Keratinocyte (primary cell): Measurements from ENCODE around the gene SLC6A7. TPM values are rescaled to one million over a fixed set of nuclear protein-coding genes. Genes with fewer than 3 reads are reported as not detected.

Experiments used
- DNase-seq: peaks from one replicate; pipeline ENCODE4 v3.0.0-alpha.2; 2011; ENCODE audit warnings: low read depth, missing footprints, low spot score
- FAIRE-seq: peaks from 2 replicates; lab custom pipeline; 2011; peaks lifted over from hg19 to GRCh38; lab: Jason Lieb, UNC
- H2AFZ ChIP-seq: 2 replicates; pipeline ENCODE4 v1.6.0; 2012; ENCODE audit warnings: low read length, control low read depth, inconsistent platforms; ENCODE audit not compliant: control insufficient read depth
- H3K27ac ChIP-seq: 2 replicates; pipeline ENCODE4 v1.5.1; 2011; ENCODE audit warnings: low read length; ENCODE audit not compliant: control insufficient read depth, insufficient read depth
- H3K27me3 ChIP-seq: 3 replicates; pipeline ENCODE4 v1.6.0; 2011; ENCODE audit warnings: low read length; ENCODE audit not compliant: control insufficient read depth, insufficient read depth; ENCODE audit errors: extremely low read depth
- H3K36me3 ChIP-seq, 2 experiments: 2 replicates in 1 of 2; 3 replicates in 1 of 2; pipeline ENCODE4 v1.5.1; 2011; ENCODE audit warnings: low read length in 2 of 2, mild to moderate bottlenecking in 1 of 2; ENCODE audit not compliant: control insufficient read depth in 2 of 2, insufficient read depth in 2 of 2; ENCODE audit errors: extremely low read depth in 1 of 2
- H3K4me1 ChIP-seq: 3 replicates; pipeline ENCODE4 v1.5.1; 2011; ENCODE audit warnings: low read length; ENCODE audit not compliant: control insufficient read depth, insufficient read depth; ENCODE audit errors: extremely low read depth
- H3K4me2 ChIP-seq: 3 replicates; pipeline ENCODE4 v1.6.0; 2011; ENCODE audit warnings: low read depth, low read length; ENCODE audit not compliant: control insufficient read depth, insufficient read depth; ENCODE audit errors: extremely low read depth
- H3K4me3 ChIP-seq, 3 experiments: fragments of 200-600 bp in 1 of 3; sonication (generic) in 1 of 3; 2 replicates in 2 of 3; 3 replicates in 1 of 3; pipeline ENCODE4 v1.5.1; 2011 to 2016; ENCODE audit warnings: low read length in 3 of 3, mild to moderate bottlenecking in 3 of 3, control low read depth in 2 of 3, inconsistent platforms in 1 of 3, low read depth in 1 of 3, mixed read lengths in 1 of 3, mixed run types in 1 of 3, moderate library complexity in 1 of 3; ENCODE audit not compliant: control insufficient read depth in 2 of 3, insufficient read depth in 2 of 3; ENCODE audit errors: extremely low read depth in 1 of 3
- H3K79me2 ChIP-seq: 2 replicates; pipeline ENCODE4 v1.6.0; 2012; ENCODE audit warnings: low read length; ENCODE audit not compliant: control insufficient read depth, insufficient read depth
- H3K9ac ChIP-seq: 3 replicates; pipeline ENCODE4 v1.6.0; 2011; ENCODE audit warnings: low read length; ENCODE audit not compliant: control insufficient read depth, insufficient read depth; ENCODE audit errors: extremely low read depth
- H3K9me1 ChIP-seq: 3 replicates; pipeline ENCODE4 v1.6.0; 2011; ENCODE audit warnings: low read length; ENCODE audit not compliant: control insufficient read depth, insufficient read depth; ENCODE audit errors: extremely low read depth
- H3K9me3 ChIP-seq: 2 replicates; pipeline ENCODE4 v1.5.1; 2012; ENCODE audit warnings: low read depth, low read length; ENCODE audit not compliant: control insufficient read depth
- H4K20me1 ChIP-seq: 3 replicates; pipeline ENCODE4 v1.6.0; 2011; ENCODE audit warnings: low read length; ENCODE audit not compliant: control insufficient read depth, insufficient read depth; ENCODE audit errors: extremely low read depth
- CTCF ChIP-seq, 3 experiments: IDR thresholded peaks in 1 of 3; conservative IDR thresholded peaks in 1 of 3; optimal IDR thresholded peaks in 1 of 3; 2 replicates in 2 of 3; 3 replicates in 1 of 3; pipeline versions ENCODE3 to v1.5.1; 2011; ENCODE audit warnings: low read length in 3 of 3, mild to moderate bottlenecking in 3 of 3, moderate library complexity in 2 of 3, control low read depth in 1 of 3, inconsistent platforms in 1 of 3; ENCODE audit not compliant: insufficient read depth in 2 of 3; ENCODE audit errors: extremely low read depth in 1 of 3
- EZH2 ChIP-seq: IDR thresholded peaks from one replicate; pipeline ENCODE4 v1.6.1; 2012; ENCODE audit warnings: inconsistent platforms, mild to moderate bottlenecking, low read length, moderate library complexity
- dilution Hi-C: fragments of 300-500 bp; cut with MboI; formaldehyde crosslinking; loops from one replicate; pipeline ENCODE4 v1.7.0; 2020; ENCODE audit warnings: low sequenced_read_pairs; ENCODE audit not compliant: extremely low pct_ligation_motif_present
- polyA plus RNA-seq, 5 experiments: library from polyadenylated mRNA; depleted of rRNA in 3 of 5; stranded (reverse) in 3 of 5; stranded (forward) in 1 of 5; unstranded in 1 of 5; fragments of >200 nt; gene quantifications; 1 replicate in 1 of 5; 2 replicates in 3 of 5; 3 replicates in 1 of 5; pipeline versions ENCODE4 v1.2.1 to v1.2.3, GENCODE V29; 2011 to 2012; ENCODE audit warnings: missing spikeins in 2 of 5, low read depth in 1 of 5, low replicate concordance in 1 of 5

The SLC6A7 gene
- polyA plus RNA-seq, 1 donor (not counting 4 experiments of a cell fraction or from before 2014, with no cell fraction given): not detected

DNA sequence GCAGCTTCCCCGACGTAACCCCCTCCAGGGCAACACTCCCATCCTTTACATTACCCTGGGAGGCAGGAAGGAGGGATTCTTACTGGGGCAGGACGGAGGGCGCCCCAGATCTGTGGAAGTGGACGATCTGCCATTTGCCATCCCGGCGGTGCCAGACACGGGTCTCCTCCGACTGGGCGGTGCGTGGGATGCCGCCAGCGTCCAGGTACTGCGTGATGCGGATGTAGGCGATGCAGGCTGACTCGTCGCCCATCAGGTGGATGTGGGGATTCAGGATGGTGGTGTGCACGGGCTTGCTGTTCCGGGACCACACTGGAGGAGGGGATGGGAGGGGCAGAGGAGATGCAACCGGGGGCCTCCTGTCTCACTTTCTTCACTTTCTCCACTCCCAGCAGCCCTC lies 33.0 kb downstream of the SLC6A7 start:
- no peaks in the 10 kb centered on the region for H3K79me2 ChIP-seq
- no peaks in the 10 kb centered on the region for H3K36me3 ChIP-seq
- FAIRE-seq (no peak), DNase-seq (no peak)
- no peaks in the 10 kb centered on the region for H3K9me1 ChIP-seq
- no peak overlapping the region for H3K4me2 ChIP-seq
- no peak overlapping the region for H3K27ac ChIP-seq
- H3K9ac ChIP-seq: no peak overlapping the region
- no peaks in the 10 kb centered on the region for H4K20me1 ChIP-seq
- dilution Hi-C loops: no loop called here
- no peak overlapping the region for H3K4me3 ChIP-seq
- H3K9me3 ChIP-seq: no peaks in the 10 kb centered on the region
- no peak for TF ChIP-seq CTCF (optimal IDR thresholded peaks at IDR 0.05 in 1 of 3, IDR thresholded peaks at IDR 0.05 in 1 of 3, conservative IDR thresholded peaks at IDR 0.05 in 1 of 3; ENCODE audit: extremely low read depth in 1 of 3, insufficient read depth in 2 of 3, low read length in 3 of 3)
- TF ChIP-seq EZH2: no peak
- H2AFZ ChIP-seq: no peak overlapping the region
- H3K4me1 ChIP-seq: no peaks in the 10 kb centered on the region
- peaks cover 1% of the 10 kb centered on the region for H3K27me3 ChIP-seq

GRCh38 chr5:150223474-150223873 lies 33.6 kb downstream of the SLC6A7 start:
- Histone ChIP-seq H3K27ac (no peak overlapping the region), H3K27me3 (no peaks in the 10 kb centered on the region), H3K9me3 (no peaks in the 10 kb centered on the region), H3K4me1 (no peaks in the 10 kb centered on the region), H3K4me2 (no peak overlapping the region), H3K9me1 (no peaks in the 10 kb centered on the region), H3K4me3 (no peak overlapping the region), H3K79me2 (no peaks in the 10 kb centered on the region), H3K36me3 (no peaks in the 10 kb centered on the region), H4K20me1 (no peaks in the 10 kb centered on the region), H2AFZ (no peak overlapping the region), H3K9ac (no peak overlapping the region)
- dilution Hi-C loops: no loop called here
- no peak for DNase-seq
- no peak for FAIRE-seq
- TF ChIP-seq EZH2 (no peak), CTCF (optimal IDR thresholded peaks at IDR 0.05 in 1 of 3, IDR thresholded peaks at IDR 0.05 in 1 of 3, conservative IDR thresholded peaks at IDR 0.05 in 1 of 3; ENCODE audit: extremely low read depth in 1 of 3, insufficient read depth in 2 of 3, low read length in 3 of 3) (peak in 1 of 3 experiments; percentile 31)
